ENCODE measurements around the gene BICDL1. TPM values are rescaled to one million over a fixed set of nuclear protein-coding genes. Genes with fewer than 3 reads are reported as not detected.

Gene BICDL1
- total RNA-seq, 2 donors from 2014 or later, result 5.0 to 11.1 TPM

GRCh38 chr12:120131116-120131515 lies 142.1 kb downstream of the BICDL1 start:
- H3K36me3 ChIP-seq, result peaks cover 33% of the 10 kb centered on the region
- H3K4me1 ChIP-seq, result no peaks in the 10 kb centered on the region
- no peak overlapping the region for H3K4me3 ChIP-seq
- no peaks in the 10 kb centered on the region for H3K9me3 ChIP-seq
- no peak overlapping the region for H3K9ac ChIP-seq (ENCODE audit: low read depth in 2 of 2, low read length in 2 of 2)
- no peaks in the 10 kb centered on the region for H3K27me3 ChIP-seq
- DNase-seq, result no peak
- intact Hi-C loops (cut with DNase I), result no loop called here
- no peak overlapping the region for H3K27ac ChIP-seq
- TF ChIP-seq, protein P1, sequence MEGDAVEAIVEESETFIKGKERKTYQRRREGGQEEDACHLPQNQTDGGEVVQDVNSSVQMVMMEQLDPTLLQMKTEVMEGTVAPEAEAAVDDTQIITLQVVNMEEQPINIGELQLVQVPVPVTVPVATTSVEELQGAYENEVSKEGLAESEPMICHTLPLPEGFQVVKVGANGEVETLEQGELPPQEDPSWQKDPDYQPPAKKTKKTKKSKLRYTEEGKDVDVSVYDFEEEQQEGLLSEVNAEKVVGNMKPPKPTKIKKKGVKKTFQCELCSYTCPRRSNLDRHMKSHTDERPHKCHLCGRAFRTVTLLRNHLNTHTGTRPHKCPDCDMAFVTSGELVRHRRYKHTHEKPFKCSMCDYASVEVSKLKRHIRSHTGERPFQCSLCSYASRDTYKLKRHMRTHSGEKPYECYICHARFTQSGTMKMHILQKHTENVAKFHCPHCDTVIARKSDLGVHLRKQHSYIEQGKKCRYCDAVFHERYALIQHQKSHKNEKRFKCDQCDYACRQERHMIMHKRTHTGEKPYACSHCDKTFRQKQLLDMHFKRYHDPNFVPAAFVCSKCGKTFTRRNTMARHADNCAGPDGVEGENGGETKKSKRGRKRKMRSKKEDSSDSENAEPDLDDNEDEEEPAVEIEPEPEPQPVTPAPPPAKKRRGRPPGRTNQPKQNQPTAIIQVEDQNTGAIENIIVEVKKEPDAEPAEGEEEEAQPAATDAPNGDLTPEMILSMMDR (IDR thresholded peaks at IDR 0.05), result no peak

- intact Hi-C loops (cut with DNase I), result no loop called here
- TF ChIP-seq, protein P1 (IDR thresholded peaks at IDR 0.05), result no peak
- H3K36me3 ChIP-seq, result peaks cover 43% of the 10 kb centered on the region
- H3K9ac ChIP-seq (ENCODE audit: low read depth in 2 of 2, low read length in 2 of 2), result no peak overlapping the region
- no peak overlapping the region for H3K4me3 ChIP-seq
- H3K27ac ChIP-seq, result no peak overlapping the region
- H3K9me3 ChIP-seq, result no peaks in the 10 kb centered on the region
- no peaks in the 10 kb centered on the region for H3K4me1 ChIP-seq
- no peak for DNase-seq
- no peaks in the 10 kb centered on the region for H3K27me3 ChIP-seq
Measured at GRCh38 chr12:120132054-120132836, 143.2 kb downstream of the BICDL1 start.

DNA sequence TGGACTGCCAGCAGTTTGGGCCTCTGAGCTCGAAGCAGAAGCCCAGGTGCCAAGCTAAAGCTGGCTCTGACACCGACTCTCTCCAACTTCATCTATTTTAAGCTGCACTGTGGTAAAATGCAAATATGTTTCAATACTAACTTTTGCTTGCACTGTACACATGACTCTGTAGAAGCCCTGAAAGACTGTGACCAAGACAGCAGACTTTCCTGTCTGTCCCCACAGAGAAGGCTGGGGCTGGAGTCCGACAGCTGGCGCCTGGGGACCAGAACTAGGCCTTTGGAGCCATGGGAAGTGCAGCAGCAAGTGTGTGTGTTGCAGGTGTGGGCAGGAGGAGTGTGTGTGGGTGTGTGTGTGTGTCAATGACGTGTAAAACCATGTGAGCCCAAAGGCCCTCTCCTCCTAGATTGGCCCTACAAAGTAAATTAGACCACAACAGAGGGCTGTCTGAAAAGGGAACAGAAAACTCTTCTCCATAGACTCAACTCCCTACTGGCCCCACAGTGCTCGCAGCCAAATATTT lies 143.9 kb downstream of the BICDL1 start:
- Histone ChIP-seq H3K9ac (ENCODE audit: low read depth in 2 of 2, low read length in 2 of 2) (no peak overlapping the region), H3K27me3 (no peaks in the 10 kb centered on the region), H3K9me3 (no peaks in the 10 kb centered on the region), H3K4me1 (no peaks in the 10 kb centered on the region), H3K4me3 (no peak overlapping the region), H3K36me3 (peaks cover 50% of the 10 kb centered on the region), H3K27ac (no peak overlapping the region)
- TF ChIP-seq, protein P1 (IDR thresholded peaks at IDR 0.05), result no peak
- intact Hi-C loops (cut with DNase I), result no loop called here
- no peak for DNase-seq

DNA sequence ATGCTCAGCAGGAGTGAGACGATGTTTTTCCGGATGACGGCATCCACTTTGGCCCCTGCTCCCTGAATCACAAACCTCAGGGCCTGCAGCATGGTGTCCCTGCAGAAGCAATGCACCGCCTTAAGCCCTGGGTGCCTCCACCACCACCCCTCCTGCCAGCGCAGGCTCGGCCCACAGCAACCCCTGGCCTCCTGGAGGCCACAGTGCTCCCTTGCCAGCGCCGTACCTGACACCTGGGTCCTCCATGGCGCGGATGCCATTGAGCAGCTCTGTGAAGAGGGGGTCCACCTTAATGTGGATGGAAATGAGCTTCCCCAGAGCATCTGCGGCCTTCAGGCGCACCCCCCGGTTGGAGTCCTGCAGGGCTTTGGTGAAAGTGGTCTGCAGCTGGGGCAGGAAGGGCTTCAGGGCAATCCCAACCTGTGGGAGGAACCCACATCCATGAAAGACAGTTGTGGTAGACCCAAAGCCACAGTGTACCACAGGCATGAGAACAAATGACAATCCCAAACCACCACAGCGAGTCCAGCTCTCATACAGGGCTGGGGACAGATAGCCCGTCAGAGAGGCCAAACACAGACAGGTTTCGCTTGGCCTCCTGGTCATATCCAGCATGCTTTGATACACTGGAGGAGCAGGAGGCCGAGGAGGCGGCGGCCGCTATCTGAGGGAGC lies 145.4 kb downstream of the BICDL1 start:
- intact Hi-C loops (cut with DNase I), result no loop called here
- no peaks in the 10 kb centered on the region for H3K4me1 ChIP-seq
- TF ChIP-seq, protein P1 (IDR thresholded peaks at IDR 0.05), result no peak

DNA sequence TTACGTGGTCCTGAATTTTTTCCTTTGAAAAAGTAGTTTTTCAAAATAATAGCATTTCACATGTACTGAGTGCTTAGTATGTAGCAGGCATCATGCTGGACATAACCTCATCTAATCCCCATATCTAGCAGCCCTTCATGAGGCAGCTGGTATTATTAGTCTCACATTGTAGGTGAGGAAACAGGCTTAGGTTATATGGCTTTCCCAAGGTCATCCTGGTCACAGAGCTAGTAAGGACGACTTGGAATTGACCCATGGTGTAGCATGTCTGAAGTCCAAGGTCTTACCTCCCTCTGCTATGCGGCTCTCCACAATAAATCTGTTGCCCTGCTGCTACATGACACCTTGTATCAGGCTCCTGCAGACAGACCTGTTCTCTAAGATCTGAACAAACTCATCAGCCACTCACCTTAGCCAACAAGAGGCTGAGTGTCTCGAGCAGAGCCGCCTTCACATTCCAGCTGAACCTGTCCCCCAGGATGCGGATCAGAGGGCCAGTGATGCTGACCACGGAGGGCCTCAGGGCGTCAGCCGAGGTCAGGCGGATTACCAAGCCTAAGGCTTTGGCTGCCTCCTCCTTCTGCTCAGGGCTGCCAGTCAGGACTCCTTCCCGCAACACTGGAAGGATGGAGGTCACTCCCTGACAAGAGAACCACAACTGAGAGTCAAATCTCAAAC lies 147.2 kb downstream of the BICDL1 start:
- Histone ChIP-seq H3K9me3 (no peaks in the 10 kb centered on the region), H3K9ac (ENCODE audit: low read depth in 2 of 2, low read length in 2 of 2) (no peak overlapping the region), H3K4me3 (no peak overlapping the region), H3K27me3 (no peaks in the 10 kb centered on the region), H3K36me3 (peaks cover 34% of the 10 kb centered on the region), H3K27ac (no peak overlapping the region), H3K4me1 (no peaks in the 10 kb centered on the region)
- intact Hi-C loops (cut with DNase I), result no loop called here
- no peak for DNase-seq
- TF ChIP-seq, protein P1 (IDR thresholded peaks at IDR 0.05), result no peak

More for the DNA sequence above, 145.4 kb downstream of the BICDL1 start:
- H3K27ac ChIP-seq, result no peak overlapping the region
- H3K27me3 ChIP-seq, result no peaks in the 10 kb centered on the region
- H3K9me3 ChIP-seq, result no peaks in the 10 kb centered on the region
- no peak for DNase-seq
- H3K4me3 ChIP-seq, result no peak overlapping the region
- H3K36me3 ChIP-seq, result peaks cover 44% of the 10 kb centered on the region
- H3K9ac ChIP-seq (ENCODE audit: low read depth in 2 of 2, low read length in 2 of 2), result no peak overlapping the region
